ENCODE data around the gene SLC2A3.
"Not testable (repeated sequence)": the region's sequence is repeated elsewhere in the genome, so short reads cannot be mapped to it uniquely, and the experiment has no call there.

Gene SLC2A3

GRCh38 chr12:7935590-7936581 is at the start of gene SLC2A3:
SLC2A3 (minus strand) TSS chr12:7936187; CDS start chr12:7936034, 153 bp downstream.
- DNase-seq: peak; percentile 86

DNA sequence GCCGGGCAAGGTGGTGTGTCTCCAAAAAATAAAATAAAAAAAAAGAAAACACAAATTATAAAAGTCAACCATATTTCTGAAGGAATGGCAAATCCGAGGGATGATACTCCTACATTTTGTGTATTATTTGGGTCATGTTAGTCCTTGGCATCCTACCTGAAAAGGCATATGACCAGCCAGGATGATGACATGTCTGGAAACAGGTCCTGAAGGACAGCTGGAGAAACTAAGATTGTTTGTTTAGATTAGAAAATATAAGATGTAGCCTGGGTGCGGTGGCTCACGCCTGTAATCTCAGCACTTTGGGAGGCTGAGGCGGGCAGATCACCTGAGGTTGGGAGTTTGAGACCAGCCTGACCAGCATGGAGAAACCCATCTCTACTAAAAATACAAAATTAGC is 48.9 kb upstream of the SLC2A3 start:
- DNase-seq: no peak

GRCh38 chr12:7983460-7983859 is 47.5 kb upstream of the SLC2A3 start:
- not testable (repeated sequence) for DNase-seq

DNA sequence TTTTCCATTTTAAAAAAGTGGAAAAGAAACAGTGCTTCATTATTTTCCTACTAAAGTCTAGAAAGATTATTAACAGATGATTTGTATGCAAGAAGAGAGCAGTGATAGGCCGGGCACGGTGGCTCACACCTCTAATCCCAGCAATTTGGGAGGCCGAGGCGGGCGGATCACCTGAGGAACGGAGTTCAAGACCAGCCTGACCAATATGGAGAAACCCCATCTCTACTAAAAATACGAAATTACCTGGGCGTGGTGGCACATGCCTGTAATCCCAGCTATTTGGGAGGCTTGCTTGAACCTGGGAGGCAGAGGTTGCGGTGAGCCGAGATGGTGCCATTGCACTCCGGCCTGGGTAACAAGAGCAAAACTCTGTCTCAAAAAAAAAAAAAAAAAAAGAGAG is 47.0 kb upstream of the SLC2A3 start:
- not testable (repeated sequence) for DNase-seq

GRCh38 chr12:7982332-7982735 is 46.3 kb upstream of the SLC2A3 start:
- not testable (repeated sequence) for DNase-seq

DNA sequence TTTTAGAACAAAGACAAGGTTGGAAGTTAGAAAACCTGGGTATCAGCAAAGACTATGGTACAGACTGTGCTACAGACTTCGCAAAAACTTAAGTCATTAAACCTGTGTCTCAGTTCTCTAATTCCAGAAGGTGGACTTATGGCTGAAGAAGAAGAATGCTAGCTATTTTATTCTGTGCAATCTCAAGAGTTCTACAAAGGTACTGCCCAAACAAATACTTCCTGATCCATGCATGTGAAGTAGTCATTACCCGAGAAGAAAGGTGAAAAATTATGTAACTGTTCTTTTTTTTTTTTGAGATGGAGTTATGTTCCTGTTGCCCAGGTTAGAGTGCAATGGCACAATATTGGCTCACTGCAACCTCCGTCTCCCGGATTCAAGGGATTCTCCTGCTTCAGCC is 45.5 kb upstream of the SLC2A3 start:
- DNase-seq: no peak

GRCh38 chr12:7977351-7978124 is 41.6 kb upstream of the SLC2A3 start:
- not testable (repeated sequence) for DNase-seq

GRCh38 chr12:7973457-7973825 is 37.5 kb upstream of the SLC2A3 start:
- no peak for DNase-seq

DNA sequence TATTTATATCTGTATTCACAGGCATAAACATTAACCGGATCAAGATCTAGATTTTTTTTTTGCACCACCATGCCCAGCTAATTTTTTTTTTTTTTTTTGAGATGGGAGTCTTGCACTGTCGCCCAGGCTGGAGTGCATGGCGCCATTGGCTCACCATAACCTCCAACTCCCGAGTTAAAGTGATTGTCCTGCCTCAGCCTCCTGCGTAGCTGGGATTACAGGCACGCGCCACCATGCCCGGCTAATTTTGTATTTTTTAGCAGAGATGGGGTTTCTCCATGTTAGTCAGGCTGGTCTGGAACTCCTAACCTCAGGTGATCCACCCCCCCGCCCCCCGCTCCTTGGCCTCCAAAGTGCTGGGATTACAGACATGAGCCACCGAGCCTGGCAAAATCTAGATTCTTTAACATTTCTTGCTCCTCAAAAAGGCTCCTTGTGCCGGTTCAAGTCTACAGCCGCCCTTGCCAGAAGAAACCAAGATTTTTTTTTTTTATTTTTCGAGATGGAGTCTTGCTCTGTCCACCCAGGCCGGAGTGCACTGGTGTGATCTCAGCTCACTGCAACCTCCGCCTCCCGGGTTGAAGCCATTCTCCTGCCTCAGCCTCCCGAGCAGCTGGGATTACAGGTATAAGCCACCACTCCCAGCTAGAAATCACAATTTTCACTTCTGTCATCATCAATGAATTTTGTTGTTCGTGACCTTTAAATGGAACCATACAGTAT is 36.9 kb upstream of the SLC2A3 start:
- no peak for DNase-seq

- DNase-seq: not testable (repeated sequence)
Observed at GRCh38 chr12:7972269-7972668, 36.3 kb upstream of the SLC2A3 start.

GRCh38 chr12:7971765-7972164 is 35.8 kb upstream of the SLC2A3 start:
- not testable (repeated sequence) for DNase-seq

GRCh38 chr12:7970475-7971252 is 34.7 kb upstream of the SLC2A3 start:
- DNase-seq: peak; percentile 90

DNA sequence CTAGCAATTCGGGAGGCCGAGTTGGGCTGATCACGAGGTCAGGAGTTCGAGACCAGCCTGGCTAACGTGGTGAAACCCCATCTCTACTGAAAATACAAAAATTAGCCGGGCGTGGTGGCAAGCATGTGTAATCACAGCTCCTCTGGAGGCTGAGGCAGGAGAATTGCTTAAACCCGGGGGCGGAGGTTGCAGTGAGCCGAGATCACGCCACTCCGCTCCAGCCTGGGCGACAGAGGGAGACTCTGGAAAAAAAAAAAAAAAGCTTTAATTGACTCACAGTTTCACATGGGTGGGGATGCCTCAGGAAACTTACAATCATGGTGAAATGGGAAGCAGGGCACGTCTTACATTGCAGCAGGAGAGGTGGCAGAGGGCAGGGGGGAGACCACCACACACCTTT is 30.6 kb upstream of the SLC2A3 start:
- no peak for DNase-seq

DNA sequence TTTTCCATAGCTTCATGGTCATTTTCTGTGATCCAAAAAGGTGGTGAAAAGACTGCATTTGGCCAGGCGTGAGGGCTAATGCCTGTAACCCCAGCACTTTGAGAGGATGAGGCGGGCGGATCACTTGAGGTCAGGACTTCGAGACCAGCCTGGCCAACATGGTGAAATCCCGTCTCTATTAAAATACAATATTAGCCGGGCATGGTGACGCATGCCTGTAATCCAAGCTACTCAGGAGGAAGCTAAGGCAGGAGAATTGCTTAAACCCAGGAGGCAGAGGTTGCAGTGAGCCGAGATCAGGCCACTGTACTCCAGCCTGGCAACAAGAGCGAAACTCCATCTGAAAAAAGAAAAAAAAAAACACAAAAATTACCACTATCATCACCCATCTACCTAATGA is 28.7 kb upstream of the SLC2A3 start:
- DNase-seq: not testable (repeated sequence)

GRCh38 chr12:7961395-7962178 is 25.6 kb upstream of the SLC2A3 start:
- no peak for DNase-seq

- DNase-seq: peak; percentile 60
Observed at GRCh38 chr12:7959701-7960121, 23.7 kb upstream of the SLC2A3 start.

- no peak for DNase-seq
Observed at GRCh38 chr12:7959278-7959677, 23.3 kb upstream of the SLC2A3 start.

DNA sequence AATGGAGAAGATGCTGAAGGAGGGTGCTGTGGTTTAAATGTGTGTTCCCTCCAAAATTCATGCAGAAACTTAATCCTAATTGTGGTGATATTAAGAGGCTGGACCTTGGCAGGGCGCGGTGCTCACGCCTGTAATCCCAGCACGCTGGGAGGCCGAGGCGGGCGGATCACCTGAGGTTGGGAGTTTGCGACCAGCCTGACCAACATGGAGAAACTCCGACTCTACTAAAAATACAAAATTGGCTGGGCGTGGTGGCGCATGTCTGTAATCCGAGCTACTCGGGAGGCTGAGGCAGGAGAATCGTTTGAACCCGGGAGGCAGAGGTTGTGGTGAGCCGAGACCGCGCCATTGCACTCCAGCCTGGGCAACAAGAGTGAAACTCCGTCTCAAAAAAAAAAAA is 18.9 kb upstream of the SLC2A3 start:
- not testable (repeated sequence) for DNase-seq

DNA sequence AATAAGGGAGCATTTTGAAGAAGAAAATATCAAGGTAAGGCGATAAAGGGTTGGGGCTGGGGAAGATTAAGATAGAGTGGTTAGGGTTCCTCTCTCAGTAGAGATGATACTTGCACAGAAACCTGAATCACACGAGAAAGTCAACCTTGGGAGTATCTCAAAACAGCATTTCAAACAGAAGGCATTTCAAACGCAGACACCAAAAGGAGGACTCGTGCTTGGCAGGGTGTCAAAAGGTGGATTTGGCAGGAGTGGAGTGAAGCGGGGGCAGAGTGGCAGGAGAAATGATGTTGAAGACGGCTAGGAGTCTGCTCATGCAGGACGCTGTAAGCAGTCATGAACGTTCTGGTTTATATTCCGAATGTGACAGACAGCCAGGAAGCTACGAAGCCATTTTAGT is 18.4 kb upstream of the SLC2A3 start:
- DNase-seq: not testable (repeated sequence)

- DNase-seq: not testable (repeated sequence)
Observed at GRCh38 chr12:7953912-7954311, 17.9 kb upstream of the SLC2A3 start.

- DNase-seq: no peak
Observed at GRCh38 chr12:7951671-7952070, 15.7 kb upstream of the SLC2A3 start.

Measured in CD4-positive, alpha-beta T cell treated with Interleukin-17A for 4 hours (primary cell).